ENCODE measurements around the gene ADGRA1.

ADGRA1 gene, protein sequence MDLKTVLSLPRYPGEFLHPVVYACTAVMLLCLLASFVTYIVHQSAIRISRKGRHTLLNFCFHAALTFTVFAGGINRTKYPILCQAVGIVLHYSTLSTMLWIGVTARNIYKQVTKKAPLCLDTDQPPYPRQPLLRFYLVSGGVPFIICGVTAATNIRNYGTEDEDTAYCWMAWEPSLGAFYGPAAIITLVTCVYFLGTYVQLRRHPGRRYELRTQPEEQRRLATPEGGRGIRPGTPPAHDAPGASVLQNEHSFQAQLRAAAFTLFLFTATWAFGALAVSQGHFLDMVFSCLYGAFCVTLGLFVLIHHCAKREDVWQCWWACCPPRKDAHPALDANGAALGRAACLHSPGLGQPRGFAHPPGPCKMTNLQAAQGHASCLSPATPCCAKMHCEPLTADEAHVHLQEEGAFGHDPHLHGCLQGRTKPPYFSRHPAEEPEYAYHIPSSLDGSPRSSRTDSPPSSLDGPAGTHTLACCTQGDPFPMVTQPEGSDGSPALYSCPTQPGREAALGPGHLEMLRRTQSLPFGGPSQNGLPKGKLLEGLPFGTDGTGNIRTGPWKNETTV

DNA sequence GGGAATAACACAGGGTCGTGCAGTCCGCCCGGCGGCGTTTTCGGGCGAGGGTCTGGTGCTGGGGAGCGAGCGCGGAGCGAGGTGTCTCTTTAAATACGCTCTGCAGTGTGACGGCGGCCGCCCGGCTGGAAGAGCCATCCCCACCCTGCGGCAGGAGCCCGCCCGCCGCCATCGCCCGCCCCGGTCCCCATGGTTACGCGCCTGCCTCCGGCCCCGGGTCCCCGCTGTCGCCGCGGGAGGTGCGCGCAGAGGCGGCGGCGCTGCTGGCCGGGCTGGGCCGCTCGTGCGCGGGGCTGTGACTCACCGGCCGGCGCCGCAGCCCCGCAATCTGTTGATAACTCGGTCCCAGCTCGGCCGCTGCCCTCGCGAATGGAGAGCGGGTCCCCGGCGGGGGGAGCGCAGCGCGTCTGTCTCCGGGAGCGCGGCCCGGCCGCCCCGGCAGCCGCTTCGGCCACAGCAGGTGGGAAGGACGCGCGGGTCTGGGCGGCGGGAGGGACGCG lies at the start of gene ADGRA1:
Gene ADGRA1 (plus strand): TSS at position 246 of the 500 bp plus-strand sequence. CDS start 986 bp downstream, outside the sequence.
- peaks cover 51% of the 10 kb centered on the region for H3K27me3 ChIP-seq (ENCODE audit: control insufficient read depth, insufficient read depth, low read length)
- no peak within 1 kb of the TSS for H3K9ac ChIP-seq (ENCODE audit: low read length)
- no peaks in the 10 kb centered on the region for H3K4me1 ChIP-seq (ENCODE audit: control insufficient read depth, insufficient read depth, low read length)
- no peaks in the 10 kb centered on the region for H3K9me3 ChIP-seq (ENCODE audit: control insufficient read depth, low read length)
- no peaks in the 10 kb centered on the region for H3K36me3 ChIP-seq (ENCODE audit: control insufficient read depth, insufficient read depth, low read length)
- H3K4me3 ChIP-seq (ENCODE audit: low read length) = no peak within 1 kb of the TSS

GRCh38 chr10:133038036-133038823 lies 49.5 kb upstream of the ADGRA1 start:
- H3K4me1 ChIP-seq (ENCODE audit: control insufficient read depth, insufficient read depth, low read length) = no peaks in the 10 kb centered on the region
- H3K27me3 ChIP-seq (ENCODE audit: control insufficient read depth, insufficient read depth, low read length) = peaks cover 30% of the 10 kb centered on the region
- H3K9me3 ChIP-seq (ENCODE audit: control insufficient read depth, low read length) = no peaks in the 10 kb centered on the region
- no peak overlapping the region for H3K9ac ChIP-seq (ENCODE audit: low read length)
- H3K36me3 ChIP-seq (ENCODE audit: control insufficient read depth, insufficient read depth, low read length) = no peaks in the 10 kb centered on the region
- no peak overlapping the region for H3K4me3 ChIP-seq (ENCODE audit: low read length)

DNA sequence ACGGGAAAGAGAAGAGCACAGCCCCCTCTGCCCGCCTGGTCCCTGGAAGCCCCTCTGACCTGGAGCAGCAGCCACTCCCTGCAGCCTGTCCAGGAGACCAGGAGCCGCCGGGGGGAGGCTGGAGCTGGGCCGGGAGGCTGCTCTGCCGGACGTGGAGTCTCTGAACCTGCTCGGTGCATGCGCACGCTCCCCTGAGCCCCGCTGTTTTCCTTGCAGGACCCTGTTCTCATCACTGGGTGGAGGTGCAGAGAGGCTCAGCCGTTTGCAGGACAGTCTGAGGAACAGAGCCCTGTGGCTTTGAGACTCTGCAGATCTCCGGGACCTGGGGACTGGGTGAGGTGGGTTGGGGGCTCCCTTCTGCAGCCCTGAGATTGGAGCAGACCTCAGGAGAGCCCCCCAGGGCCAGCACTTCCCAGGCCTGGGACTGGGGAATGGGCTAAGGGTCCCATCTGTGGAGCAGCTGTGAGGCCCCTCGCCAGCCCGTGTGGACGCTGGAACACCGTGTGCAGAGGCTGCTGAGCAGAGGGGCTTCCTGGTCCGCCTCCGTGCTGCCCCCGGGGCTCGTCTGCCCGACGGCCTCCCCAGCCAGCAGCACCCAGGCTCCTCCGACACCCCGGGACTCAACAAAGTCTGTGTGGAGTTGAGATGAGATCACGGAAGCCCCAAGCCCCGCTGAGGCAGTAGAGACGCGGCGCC lies 48.5 kb upstream of the ADGRA1 start:
- H3K9ac ChIP-seq (ENCODE audit: low read length) = no peak overlapping the region
- peaks cover 37% of the 10 kb centered on the region for H3K27me3 ChIP-seq (ENCODE audit: control insufficient read depth, insufficient read depth, low read length)
- H3K4me3 ChIP-seq (ENCODE audit: low read length) = no peak overlapping the region
- no peaks in the 10 kb centered on the region for H3K4me1 ChIP-seq (ENCODE audit: control insufficient read depth, insufficient read depth, low read length)
- H3K9me3 ChIP-seq (ENCODE audit: control insufficient read depth, low read length) = no peaks in the 10 kb centered on the region
- no peaks in the 10 kb centered on the region for H3K36me3 ChIP-seq (ENCODE audit: control insufficient read depth, insufficient read depth, low read length)

DNA sequence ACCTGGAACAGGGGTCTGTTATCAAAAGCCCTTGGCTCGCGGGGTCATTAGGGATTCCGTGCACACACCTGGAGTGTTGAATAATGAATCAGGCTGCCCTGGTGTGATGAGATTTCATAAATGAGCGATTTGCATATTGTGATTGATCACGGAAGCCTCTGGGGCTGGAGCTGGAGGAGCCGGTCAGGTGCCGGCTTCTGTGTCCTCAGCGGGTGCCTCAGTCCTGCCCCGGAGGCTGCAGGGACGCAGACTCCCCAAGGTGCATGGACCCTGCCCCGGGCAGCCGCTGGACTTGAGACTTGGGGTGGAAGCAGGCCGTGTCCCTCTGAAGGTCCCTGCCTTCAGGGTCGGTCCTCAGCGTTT lies 47.9 kb upstream of the ADGRA1 start:
- Histone ChIP-seq H3K9ac (ENCODE audit: low read length) (no peak overlapping the region), H3K4me1 (ENCODE audit: control insufficient read depth, insufficient read depth, low read length) (peaks cover under 1% of the 10 kb centered on the region), H3K27me3 (ENCODE audit: control insufficient read depth, insufficient read depth, low read length) (peaks cover 37% of the 10 kb centered on the region), H3K4me3 (ENCODE audit: low read length) (no peak overlapping the region), H3K9me3 (ENCODE audit: control insufficient read depth, low read length) (no peaks in the 10 kb centered on the region), H3K36me3 (ENCODE audit: control insufficient read depth, insufficient read depth, low read length) (no peaks in the 10 kb centered on the region)

- H3K4me1 ChIP-seq (ENCODE audit: control insufficient read depth, insufficient read depth, low read length) = peaks cover 4% of the 10 kb centered on the region
- H3K27me3 ChIP-seq (ENCODE audit: control insufficient read depth, insufficient read depth, low read length) = peaks cover 37% of the 10 kb centered on the region
- H3K9ac ChIP-seq (ENCODE audit: low read length) = no peak overlapping the region
- H3K9me3 ChIP-seq (ENCODE audit: control insufficient read depth, low read length) = no peaks in the 10 kb centered on the region
- H3K4me3 ChIP-seq (ENCODE audit: low read length) = no peak overlapping the region
- no peaks in the 10 kb centered on the region for H3K36me3 ChIP-seq (ENCODE audit: control insufficient read depth, insufficient read depth, low read length)
Observed at GRCh38 chr10:133040198-133040597, 47.5 kb upstream of the ADGRA1 start.

DNA sequence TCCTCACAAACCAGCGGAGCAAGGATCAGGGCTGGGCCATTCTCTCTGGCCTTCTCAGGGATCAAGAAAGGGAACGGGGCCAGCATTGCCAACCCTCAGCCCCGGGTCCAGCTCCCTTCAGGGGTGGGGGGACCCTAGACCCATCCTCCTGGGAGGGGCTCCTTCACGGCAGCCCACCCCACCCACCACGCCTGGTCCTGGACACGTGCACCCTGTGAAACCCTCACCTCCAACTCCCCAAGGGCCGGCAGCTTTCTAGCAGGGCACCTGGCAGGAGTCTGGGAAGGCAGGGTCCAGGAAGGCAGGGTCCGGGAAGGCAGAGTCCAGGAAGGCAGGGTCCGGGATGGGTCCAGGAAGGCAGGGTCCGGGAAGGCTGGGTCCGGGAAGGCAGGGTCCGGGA lies 46.6 kb upstream of the ADGRA1 start:
- H3K9ac ChIP-seq (ENCODE audit: low read length) = no peak overlapping the region
- no peaks in the 10 kb centered on the region for H3K9me3 ChIP-seq (ENCODE audit: control insufficient read depth, low read length)
- peaks cover 37% of the 10 kb centered on the region for H3K27me3 ChIP-seq (ENCODE audit: control insufficient read depth, insufficient read depth, low read length)
- H3K4me1 ChIP-seq (ENCODE audit: control insufficient read depth, insufficient read depth, low read length) = peaks cover 4% of the 10 kb centered on the region
- no peaks in the 10 kb centered on the region for H3K36me3 ChIP-seq (ENCODE audit: control insufficient read depth, insufficient read depth, low read length)
- H3K4me3 ChIP-seq (ENCODE audit: low read length) = no peak overlapping the region

- Histone ChIP-seq H3K4me3 (ENCODE audit: low read length) (no peak overlapping the region), H3K9me3 (ENCODE audit: control insufficient read depth, low read length) (no peaks in the 10 kb centered on the region), H3K9ac (ENCODE audit: low read length) (no peak overlapping the region), H3K4me1 (ENCODE audit: control insufficient read depth, insufficient read depth, low read length) (peaks cover 4% of the 10 kb centered on the region), H3K27me3 (ENCODE audit: control insufficient read depth, insufficient read depth, low read length) (peaks cover 39% of the 10 kb centered on the region), H3K36me3 (ENCODE audit: control insufficient read depth, insufficient read depth, low read length) (no peaks in the 10 kb centered on the region)
Observed at GRCh38 chr10:133042061-133042460, 45.7 kb upstream of the ADGRA1 start.

DNA sequence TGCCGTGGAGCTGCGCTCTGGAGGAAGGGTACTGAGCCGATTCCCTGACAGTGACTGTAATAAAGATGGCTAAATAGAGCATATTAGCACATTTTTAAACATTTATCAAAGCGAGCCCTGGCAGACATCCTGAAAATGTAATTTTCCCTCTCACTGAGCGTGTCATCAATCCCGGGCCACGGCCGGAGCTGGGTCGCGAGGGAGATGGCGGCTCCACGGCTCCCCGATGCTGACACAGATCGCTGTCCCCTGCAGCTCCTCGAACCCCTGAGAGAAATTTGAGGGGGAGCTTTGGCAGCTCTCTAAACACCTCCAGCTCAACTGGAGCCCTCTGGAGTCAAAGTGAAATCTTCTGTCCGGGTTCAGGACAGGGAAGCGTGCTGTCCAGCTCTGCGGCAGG lies 44.9 kb upstream of the ADGRA1 start:
- H3K4me1 ChIP-seq (ENCODE audit: control insufficient read depth, insufficient read depth, low read length) = peaks cover 4% of the 10 kb centered on the region
- no peak overlapping the region for H3K4me3 ChIP-seq (ENCODE audit: low read length)
- H3K9me3 ChIP-seq (ENCODE audit: control insufficient read depth, low read length) = no peaks in the 10 kb centered on the region
- peaks cover 41% of the 10 kb centered on the region for H3K27me3 ChIP-seq (ENCODE audit: control insufficient read depth, insufficient read depth, low read length)
- H3K9ac ChIP-seq (ENCODE audit: low read length) = no peak overlapping the region
- no peaks in the 10 kb centered on the region for H3K36me3 ChIP-seq (ENCODE audit: control insufficient read depth, insufficient read depth, low read length)

DNA sequence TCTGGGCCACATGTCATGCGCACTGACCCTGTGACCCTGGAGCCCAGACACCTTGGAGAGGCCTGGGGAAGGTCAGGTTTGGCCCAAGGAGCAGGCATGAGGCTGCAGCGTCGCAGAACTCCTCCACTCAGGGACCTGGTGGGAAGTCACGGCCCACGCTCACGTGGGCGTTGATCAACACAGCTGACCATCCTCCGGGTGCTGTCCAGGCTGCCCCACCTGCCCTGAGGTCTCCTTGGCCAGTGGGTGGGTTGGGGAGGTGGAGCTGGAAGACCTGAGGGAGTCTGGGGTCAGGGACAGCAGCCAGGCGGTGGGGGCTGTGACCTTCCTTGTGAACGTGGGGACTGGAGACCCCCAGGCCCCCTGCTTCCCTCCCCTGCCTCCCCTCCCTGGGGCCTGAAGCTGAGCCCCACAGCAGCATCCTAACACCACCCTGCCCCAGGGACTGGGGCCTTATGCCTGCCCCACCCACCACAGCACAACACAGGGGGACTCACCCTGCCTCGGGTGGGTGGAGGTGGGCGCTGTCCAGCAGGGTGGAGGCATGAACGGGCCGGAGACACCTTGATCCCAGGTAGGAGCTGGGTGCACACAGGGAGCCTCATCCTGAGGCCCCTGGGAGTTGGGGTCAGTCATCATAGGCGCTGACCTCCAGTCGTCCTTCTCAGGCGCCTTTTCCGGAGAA lies 44.0 kb upstream of the ADGRA1 start:
- no peak overlapping the region for H3K4me3 ChIP-seq (ENCODE audit: low read length)
- H3K9me3 ChIP-seq (ENCODE audit: control insufficient read depth, low read length) = no peaks in the 10 kb centered on the region
- H3K4me1 ChIP-seq (ENCODE audit: control insufficient read depth, insufficient read depth, low read length) = peaks cover 4% of the 10 kb centered on the region
- H3K27me3 ChIP-seq (ENCODE audit: control insufficient read depth, insufficient read depth, low read length) = peaks cover 39% of the 10 kb centered on the region
- H3K9ac ChIP-seq (ENCODE audit: low read length) = no peak overlapping the region
- no peaks in the 10 kb centered on the region for H3K36me3 ChIP-seq (ENCODE audit: control insufficient read depth, insufficient read depth, low read length)

GRCh38 chr10:133044401-133044811 lies 43.3 kb upstream of the ADGRA1 start:
- Histone ChIP-seq H3K36me3 (ENCODE audit: control insufficient read depth, insufficient read depth, low read length) (no peaks in the 10 kb centered on the region), H3K9ac (ENCODE audit: low read length) (no peak overlapping the region), H3K4me1 (ENCODE audit: control insufficient read depth, insufficient read depth, low read length) (peaks cover 4% of the 10 kb centered on the region), H3K4me3 (ENCODE audit: low read length) (no peak overlapping the region), H3K9me3 (ENCODE audit: control insufficient read depth, low read length) (no peaks in the 10 kb centered on the region), H3K27me3 (ENCODE audit: control insufficient read depth, insufficient read depth, low read length) (peaks cover 31% of the 10 kb centered on the region)
